ENCODE results near the gene CXCL1. TPM values are rescaled to one million over a fixed set of nuclear protein-coding genes. Genes with fewer than 3 reads are reported as not detected.

Gene CXCL1
- total RNA-seq, 1 experiment from 2014 or later: 0.85 TPM

DNA sequence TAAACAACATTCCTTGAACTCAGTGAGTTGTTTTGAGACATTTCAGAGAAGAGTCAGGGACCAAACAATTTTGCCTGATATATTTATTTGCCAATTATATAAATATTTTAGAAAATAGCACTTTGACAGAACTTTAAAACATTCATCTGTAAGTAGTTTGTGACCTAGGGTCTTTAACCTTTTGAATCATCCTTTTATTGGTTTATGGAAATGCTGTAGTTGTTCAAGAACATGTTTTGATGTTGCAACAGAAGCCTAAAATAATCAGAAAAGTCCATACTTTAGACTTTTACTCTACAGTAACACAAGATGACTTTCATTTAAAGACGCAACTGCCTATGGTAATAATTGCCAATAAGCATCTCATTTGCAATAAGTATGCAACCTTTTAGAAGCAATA is 43.0 kb downstream of the CXCL1 start:
- TF ChIP-seq, protein P1, sequence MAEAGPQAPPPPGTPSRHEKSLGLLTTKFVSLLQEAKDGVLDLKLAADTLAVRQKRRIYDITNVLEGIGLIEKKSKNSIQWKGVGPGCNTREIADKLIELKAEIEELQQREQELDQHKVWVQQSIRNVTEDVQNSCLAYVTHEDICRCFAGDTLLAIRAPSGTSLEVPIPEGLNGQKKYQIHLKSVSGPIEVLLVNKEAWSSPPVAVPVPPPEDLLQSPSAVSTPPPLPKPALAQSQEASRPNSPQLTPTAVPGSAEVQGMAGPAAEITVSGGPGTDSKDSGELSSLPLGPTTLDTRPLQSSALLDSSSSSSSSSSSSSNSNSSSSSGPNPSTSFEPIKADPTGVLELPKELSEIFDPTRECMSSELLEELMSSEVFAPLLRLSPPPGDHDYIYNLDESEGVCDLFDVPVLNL (CRISPR knock-in tag; IDR thresholded peaks at IDR 0.05; ENCODE audit: borderline replicate concordance, low read depth): no peak
- TF ChIP-seq, protein P2, sequence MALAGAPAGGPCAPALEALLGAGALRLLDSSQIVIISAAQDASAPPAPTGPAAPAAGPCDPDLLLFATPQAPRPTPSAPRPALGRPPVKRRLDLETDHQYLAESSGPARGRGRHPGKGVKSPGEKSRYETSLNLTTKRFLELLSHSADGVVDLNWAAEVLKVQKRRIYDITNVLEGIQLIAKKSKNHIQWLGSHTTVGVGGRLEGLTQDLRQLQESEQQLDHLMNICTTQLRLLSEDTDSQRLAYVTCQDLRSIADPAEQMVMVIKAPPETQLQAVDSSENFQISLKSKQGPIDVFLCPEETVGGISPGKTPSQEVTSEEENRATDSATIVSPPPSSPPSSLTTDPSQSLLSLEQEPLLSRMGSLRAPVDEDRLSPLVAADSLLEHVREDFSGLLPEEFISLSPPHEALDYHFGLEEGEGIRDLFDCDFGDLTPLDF (CRISPR knock-in tag; IDR thresholded peaks at IDR 0.05): no peak
- no peak for TF ChIP-seq OVOL2 (CRISPR knock-in tag; IDR thresholded peaks at IDR 0.05; ENCODE audit: borderline replicate concordance)
- TF ChIP-seq GABPB1 (CRISPR knock-in tag; IDR thresholded peaks at IDR 0.05): no peak
- no peak for TF ChIP-seq ETV6 (CRISPR knock-in tag; IDR thresholded peaks at IDR 0.05)
- TF ChIP-seq TP53 (CRISPR knock-in tag; IDR thresholded peaks at IDR 0.05): no peak
- TF ChIP-seq, protein P3, sequence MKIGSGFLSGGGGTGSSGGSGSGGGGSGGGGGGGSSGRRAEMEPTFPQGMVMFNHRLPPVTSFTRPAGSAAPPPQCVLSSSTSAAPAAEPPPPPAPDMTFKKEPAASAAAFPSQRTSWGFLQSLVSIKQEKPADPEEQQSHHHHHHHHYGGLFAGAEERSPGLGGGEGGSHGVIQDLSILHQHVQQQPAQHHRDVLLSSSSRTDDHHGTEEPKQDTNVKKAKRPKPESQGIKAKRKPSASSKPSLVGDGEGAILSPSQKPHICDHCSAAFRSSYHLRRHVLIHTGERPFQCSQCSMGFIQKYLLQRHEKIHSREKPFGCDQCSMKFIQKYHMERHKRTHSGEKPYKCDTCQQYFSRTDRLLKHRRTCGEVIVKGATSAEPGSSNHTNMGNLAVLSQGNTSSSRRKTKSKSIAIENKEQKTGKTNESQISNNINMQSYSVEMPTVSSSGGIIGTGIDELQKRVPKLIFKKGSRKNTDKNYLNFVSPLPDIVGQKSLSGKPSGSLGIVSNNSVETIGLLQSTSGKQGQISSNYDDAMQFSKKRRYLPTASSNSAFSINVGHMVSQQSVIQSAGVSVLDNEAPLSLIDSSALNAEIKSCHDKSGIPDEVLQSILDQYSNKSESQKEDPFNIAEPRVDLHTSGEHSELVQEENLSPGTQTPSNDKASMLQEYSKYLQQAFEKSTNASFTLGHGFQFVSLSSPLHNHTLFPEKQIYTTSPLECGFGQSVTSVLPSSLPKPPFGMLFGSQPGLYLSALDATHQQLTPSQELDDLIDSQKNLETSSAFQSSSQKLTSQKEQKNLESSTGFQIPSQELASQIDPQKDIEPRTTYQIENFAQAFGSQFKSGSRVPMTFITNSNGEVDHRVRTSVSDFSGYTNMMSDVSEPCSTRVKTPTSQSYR (CRISPR knock-in tag; IDR thresholded peaks at IDR 0.05): no peak
- no peak for TF ChIP-seq NFYB (CRISPR knock-in tag; conservative IDR thresholded peaks at IDR 0.05; ENCODE audit: low read depth)
- TF ChIP-seq, protein P4, sequence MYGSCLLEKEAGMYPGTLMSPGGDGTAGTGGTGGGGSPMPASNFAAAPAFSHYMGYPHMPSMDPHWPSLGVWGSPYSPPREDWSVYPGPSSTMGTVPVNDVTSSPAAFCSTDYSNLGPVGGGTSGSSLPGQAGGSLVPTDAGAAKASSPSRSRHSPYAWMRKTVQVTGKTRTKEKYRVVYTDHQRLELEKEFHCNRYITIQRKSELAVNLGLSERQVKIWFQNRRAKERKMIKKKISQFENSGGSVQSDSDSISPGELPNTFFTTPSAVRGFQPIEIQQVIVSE (CRISPR knock-in tag; IDR thresholded peaks at IDR 0.05; ENCODE audit: borderline replicate concordance): no peak
- no peak for TF ChIP-seq ZNF423 (CRISPR knock-in tag; IDR thresholded peaks at IDR 0.05)
- TF ChIP-seq, protein P5, sequence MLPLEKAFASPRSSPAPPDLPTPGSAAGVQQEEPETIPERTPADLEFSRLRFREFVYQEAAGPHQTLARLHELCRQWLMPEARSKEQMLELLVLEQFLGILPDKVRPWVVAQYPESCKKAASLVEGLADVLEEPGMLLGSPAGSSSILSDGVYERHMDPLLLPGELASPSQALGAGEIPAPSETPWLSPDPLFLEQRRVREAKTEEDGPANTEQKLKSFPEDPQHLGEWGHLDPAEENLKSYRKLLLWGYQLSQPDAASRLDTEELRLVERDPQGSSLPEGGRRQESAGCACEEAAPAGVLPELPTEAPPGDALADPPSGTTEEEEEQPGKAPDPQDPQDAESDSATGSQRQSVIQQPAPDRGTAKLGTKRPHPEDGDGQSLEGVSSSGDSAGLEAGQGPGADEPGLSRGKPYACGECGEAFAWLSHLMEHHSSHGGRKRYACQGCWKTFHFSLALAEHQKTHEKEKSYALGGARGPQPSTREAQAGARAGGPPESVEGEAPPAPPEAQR (CRISPR knock-in tag; IDR thresholded peaks at IDR 0.05): no peak
- no peak for TF ChIP-seq ZNF121 (CRISPR knock-in tag; IDR thresholded peaks at IDR 0.05)
- TF ChIP-seq, protein P6, sequence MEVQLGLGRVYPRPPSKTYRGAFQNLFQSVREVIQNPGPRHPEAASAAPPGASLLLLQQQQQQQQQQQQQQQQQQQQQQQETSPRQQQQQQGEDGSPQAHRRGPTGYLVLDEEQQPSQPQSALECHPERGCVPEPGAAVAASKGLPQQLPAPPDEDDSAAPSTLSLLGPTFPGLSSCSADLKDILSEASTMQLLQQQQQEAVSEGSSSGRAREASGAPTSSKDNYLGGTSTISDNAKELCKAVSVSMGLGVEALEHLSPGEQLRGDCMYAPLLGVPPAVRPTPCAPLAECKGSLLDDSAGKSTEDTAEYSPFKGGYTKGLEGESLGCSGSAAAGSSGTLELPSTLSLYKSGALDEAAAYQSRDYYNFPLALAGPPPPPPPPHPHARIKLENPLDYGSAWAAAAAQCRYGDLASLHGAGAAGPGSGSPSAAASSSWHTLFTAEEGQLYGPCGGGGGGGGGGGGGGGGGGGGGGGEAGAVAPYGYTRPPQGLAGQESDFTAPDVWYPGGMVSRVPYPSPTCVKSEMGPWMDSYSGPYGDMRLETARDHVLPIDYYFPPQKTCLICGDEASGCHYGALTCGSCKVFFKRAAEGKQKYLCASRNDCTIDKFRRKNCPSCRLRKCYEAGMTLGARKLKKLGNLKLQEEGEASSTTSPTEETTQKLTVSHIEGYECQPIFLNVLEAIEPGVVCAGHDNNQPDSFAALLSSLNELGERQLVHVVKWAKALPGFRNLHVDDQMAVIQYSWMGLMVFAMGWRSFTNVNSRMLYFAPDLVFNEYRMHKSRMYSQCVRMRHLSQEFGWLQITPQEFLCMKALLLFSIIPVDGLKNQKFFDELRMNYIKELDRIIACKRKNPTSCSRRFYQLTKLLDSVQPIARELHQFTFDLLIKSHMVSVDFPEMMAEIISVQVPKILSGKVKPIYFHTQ (CRISPR knock-in tag; IDR thresholded peaks at IDR 0.05): no peak
- TF ChIP-seq TEAD4 (CRISPR knock-in tag; IDR thresholded peaks at IDR 0.05): no peak
- TF ChIP-seq NR3C1 (CRISPR knock-in tag; conservative IDR thresholded peaks at IDR 0.05; ENCODE audit: low read depth): no peak
- TF ChIP-seq, protein P7, sequence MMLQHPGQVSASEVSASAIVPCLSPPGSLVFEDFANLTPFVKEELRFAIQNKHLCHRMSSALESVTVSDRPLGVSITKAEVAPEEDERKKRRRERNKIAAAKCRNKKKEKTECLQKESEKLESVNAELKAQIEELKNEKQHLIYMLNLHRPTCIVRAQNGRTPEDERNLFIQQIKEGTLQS (CRISPR knock-in tag; conservative IDR thresholded peaks at IDR 0.05): no peak
- no peak for TF ChIP-seq SMAD3 (CRISPR knock-in tag; IDR thresholded peaks at IDR 0.05; ENCODE audit: borderline replicate concordance)
- ChIA-PET POLR2A (no interaction called here), CTCF (no interaction called here)
- Mint-ChIP-seq H3K27ac (no peak overlapping the region), H3K4me3 (no peak overlapping the region), H3K27me3 (ENCODE audit: low read depth) (no peaks in the 10 kb centered on the region), H3K9me3 (peaks cover 6% of the 10 kb centered on the region; the same call in 1 of the 2 replicates), H3K4me1 (no peaks in the 10 kb centered on the region), H3K36me3 (no peaks in the 10 kb centered on the region; the same call in 1 of the 2 replicates)
- ATAC-seq (no peak), DNase-seq (ENCODE audit: low spot score) (no peak)

Data from WTC11 (cell line).